GM06990 (cell line): ENCODE measurements around the gene CTNNA3.

ENCODE experiments used
- DNase-seq: peaks from one replicate; pipeline ENCODE4 v3.0.0-alpha.2; 2011; ENCODE audit not compliant: insufficient read length; ENCODE audit errors: extremely low read depth
- H3K27me3 ChIP-seq: replicated peaks from 2 replicates; pipeline ENCODE4 v1.6.0; 2011; ENCODE audit warnings: low read length; ENCODE audit not compliant: control insufficient read depth, insufficient read depth
- H3K36me3 ChIP-seq: 2 replicates; pipeline ENCODE4 v1.5.1; 2011; ENCODE audit warnings: low read length; ENCODE audit not compliant: control insufficient read depth, insufficient read depth
- H3K4me3 ChIP-seq: replicated peaks from 2 replicates; pipeline ENCODE4 v1.5.1; 2011; ENCODE audit warnings: low read depth, mild to moderate bottlenecking, control low read depth, low read length
- TF ChIP-seq, protein P1 (sequence below): IDR thresholded peaks from 2 replicates; pipeline ENCODE4 v1.5.1; 2011; ENCODE audit warnings: low read length, control low read depth, mild to moderate bottlenecking, inconsistent platforms; ENCODE audit not compliant: insufficient read depth, poor library complexity, severe bottlenecking

Gene CTNNA3

DNA sequence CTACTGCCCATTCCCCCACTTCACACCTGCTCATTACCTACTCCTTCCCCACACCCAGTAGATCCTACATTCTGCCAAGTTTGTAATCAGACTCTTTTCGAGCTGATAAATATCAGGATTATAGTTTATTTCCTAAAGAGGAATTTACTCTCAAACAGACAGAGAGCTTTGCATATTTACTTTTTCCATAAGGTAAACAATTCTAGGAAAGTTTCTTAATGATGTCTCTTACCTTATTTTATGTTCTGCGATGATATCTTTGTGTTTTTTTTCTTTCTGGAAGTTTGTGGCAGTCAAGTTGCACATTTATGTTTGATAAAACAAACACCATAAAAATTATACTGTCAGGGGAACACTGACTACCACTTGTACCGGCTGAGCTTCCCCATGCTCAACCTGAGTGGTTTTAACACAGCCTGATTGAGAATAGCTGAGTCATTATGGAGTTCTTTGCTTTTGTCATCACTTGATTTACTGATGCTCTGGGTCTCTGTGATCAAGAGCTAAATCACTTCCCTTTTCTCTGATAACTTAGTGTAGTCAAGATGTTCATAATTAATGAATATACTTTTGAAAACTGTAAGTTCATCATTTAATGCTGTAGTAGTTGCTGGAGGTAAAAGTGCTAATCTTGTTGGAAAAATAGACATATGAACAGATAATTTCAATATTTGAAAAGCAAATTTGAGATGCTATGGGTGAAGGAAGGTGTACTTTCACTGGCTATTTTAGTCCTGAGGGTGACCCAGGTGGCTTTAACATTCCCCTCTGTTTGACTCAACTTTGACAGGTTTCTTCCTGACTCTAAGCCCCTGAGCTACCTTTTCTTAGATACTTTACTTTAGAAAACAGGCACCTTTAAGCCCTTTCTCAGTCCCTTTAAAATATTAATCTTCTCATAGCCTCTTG is 1804.7 kb downstream of the CTNNA3 start:
- peak overlapping the region; percentile 67 for H3K4me3 ChIP-seq
- H3K27me3 ChIP-seq: no peaks in the 10 kb centered on the region
- DNase-seq: peak; percentile 13
- no peaks in the 10 kb centered on the region for H3K36me3 ChIP-seq
- TF ChIP-seq, protein P1, sequence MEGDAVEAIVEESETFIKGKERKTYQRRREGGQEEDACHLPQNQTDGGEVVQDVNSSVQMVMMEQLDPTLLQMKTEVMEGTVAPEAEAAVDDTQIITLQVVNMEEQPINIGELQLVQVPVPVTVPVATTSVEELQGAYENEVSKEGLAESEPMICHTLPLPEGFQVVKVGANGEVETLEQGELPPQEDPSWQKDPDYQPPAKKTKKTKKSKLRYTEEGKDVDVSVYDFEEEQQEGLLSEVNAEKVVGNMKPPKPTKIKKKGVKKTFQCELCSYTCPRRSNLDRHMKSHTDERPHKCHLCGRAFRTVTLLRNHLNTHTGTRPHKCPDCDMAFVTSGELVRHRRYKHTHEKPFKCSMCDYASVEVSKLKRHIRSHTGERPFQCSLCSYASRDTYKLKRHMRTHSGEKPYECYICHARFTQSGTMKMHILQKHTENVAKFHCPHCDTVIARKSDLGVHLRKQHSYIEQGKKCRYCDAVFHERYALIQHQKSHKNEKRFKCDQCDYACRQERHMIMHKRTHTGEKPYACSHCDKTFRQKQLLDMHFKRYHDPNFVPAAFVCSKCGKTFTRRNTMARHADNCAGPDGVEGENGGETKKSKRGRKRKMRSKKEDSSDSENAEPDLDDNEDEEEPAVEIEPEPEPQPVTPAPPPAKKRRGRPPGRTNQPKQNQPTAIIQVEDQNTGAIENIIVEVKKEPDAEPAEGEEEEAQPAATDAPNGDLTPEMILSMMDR: no peak

DNA sequence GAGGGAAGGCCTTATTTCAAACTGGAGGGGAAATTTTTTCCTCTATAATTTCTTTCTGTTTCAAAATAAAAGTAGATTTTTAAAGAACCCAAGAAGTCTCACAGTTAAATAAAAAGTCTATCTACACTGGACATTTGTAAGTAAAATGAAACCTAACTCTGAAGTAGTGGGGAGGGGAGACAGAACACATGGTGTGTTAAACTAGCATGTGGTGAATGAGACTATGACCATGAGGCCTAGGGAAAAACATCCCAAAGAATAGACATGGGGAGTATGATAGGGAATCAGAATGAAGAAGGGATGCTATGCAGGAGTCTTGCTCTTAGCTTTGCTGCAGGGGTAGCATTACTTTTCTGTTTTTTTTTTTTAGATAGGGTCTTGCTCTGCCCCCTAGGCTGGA is 1831.5 kb downstream of the CTNNA3 start:
- TF ChIP-seq, protein P1: no peak
- no peak for DNase-seq
- Histone ChIP-seq H3K27me3 (no peaks in the 10 kb centered on the region), H3K36me3 (no peaks in the 10 kb centered on the region; the same call in 1 of the 2 replicates), H3K4me3 (no peak overlapping the region)

DNA sequence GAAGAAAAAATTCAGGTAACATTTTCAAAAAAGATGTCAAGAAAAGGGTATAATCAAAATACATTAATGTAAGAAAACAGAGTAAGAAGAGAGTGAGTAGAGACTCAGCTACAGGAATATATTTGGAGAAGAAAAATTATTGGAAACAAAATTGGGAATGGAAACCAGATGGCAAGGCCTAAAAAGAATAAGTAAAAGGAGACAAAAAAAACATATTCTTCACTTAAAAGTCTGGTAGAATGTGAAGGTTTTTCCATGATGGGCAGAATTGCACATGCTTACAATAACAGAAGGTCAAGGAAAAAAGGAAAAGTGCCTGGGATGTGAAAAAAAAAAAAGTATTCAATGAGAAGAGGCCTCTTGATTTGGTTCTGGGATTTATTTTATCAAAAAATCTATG is 1832.0 kb downstream of the CTNNA3 start:
- H3K36me3 ChIP-seq: no peaks in the 10 kb centered on the region; the same call in 1 of the 2 replicates
- no peak overlapping the region for H3K4me3 ChIP-seq
- no peak for DNase-seq
- no peaks in the 10 kb centered on the region for H3K27me3 ChIP-seq
- TF ChIP-seq, protein P1: no peak
